Stimulated activated CD8-positive, alpha-beta memory T cell treated with anti-CD3 and anti-CD28 coated beads, Interleukin-15, amount 100 ng/mL, for 4 hours (primary cell): ENCODE results near the gene NTMT1.
"Not testable (repeated sequence)": the region's sequence is repeated elsewhere in the genome, so short reads cannot be mapped to it uniquely, and the experiment has no call there.

Experiments
- DNase-seq, 2 donors: peaks; one replicate each; pipeline ENCODE4 v3.0.0-alpha.2; 2020; ENCODE audit warnings: low read depth in 2 of 2

NTMT1 gene

GRCh38 chr9:129626079-129626624 lies at the start of gene NTMT1:
Gene NTMT1, plus strand, starts transcription at chr9:129626163. Its CDS starts 6,541 bp downstream, at chr9:129632704.
- peak; percentile 77 to 80 for DNase-seq

- no peak for DNase-seq
Observed at GRCh38 chr9:129576546-129577543, 49.1 kb upstream of the NTMT1 start.

GRCh38 chr9:129579294-129579693 lies 46.7 kb upstream of the NTMT1 start:
- no peak for DNase-seq

GRCh38 chr9:129580211-129580915 lies 45.6 kb upstream of the NTMT1 start:
- peak in 1 of 2 donors; percentile 22 for DNase-seq

- DNase-seq: no peak
Observed at GRCh38 chr9:129581505-129582189, 44.3 kb upstream of the NTMT1 start.

GRCh38 chr9:129582855-129583254 lies 43.1 kb upstream of the NTMT1 start:
- no peak for DNase-seq

GRCh38 chr9:129583308-129584038 lies 42.5 kb upstream of the NTMT1 start:
- no peak for DNase-seq

GRCh38 chr9:129584136-129584535 lies 41.8 kb upstream of the NTMT1 start:
- peak in 1 of 2 donors; percentile 32 for DNase-seq

GRCh38 chr9:129585352-129585751 lies 40.6 kb upstream of the NTMT1 start:
- DNase-seq: no peak

GRCh38 chr9:129586245-129586644 lies 39.7 kb upstream of the NTMT1 start:
- DNase-seq: no peak

- no peak for DNase-seq
Observed at GRCh38 chr9:129586685-129587084, 39.3 kb upstream of the NTMT1 start.

GRCh38 chr9:129587487-129588262 lies 38.3 kb upstream of the NTMT1 start:
- no peak for DNase-seq

- DNase-seq: no peak
Observed at GRCh38 chr9:129590466-129590865, 35.5 kb upstream of the NTMT1 start.

GRCh38 chr9:129591916-129592315 lies 34.0 kb upstream of the NTMT1 start:
- no peak for DNase-seq

GRCh38 chr9:129592790-129593189 lies 33.2 kb upstream of the NTMT1 start:
- not testable (repeated sequence) for DNase-seq

GRCh38 chr9:129594632-129595031 lies 31.3 kb upstream of the NTMT1 start:
- DNase-seq: no peak

- DNase-seq: no peak
Observed at GRCh38 chr9:129595311-129595741, 30.6 kb upstream of the NTMT1 start.

GRCh38 chr9:129595903-129596540 lies 29.9 kb upstream of the NTMT1 start:
- no peak for DNase-seq

GRCh38 chr9:129596541-129597331 lies 29.2 kb upstream of the NTMT1 start:
- DNase-seq: no peak
